Endothelial cell (in vitro differentiated cells): ENCODE measurements around the gene BTBD1. TPM values are rescaled to one million over a fixed set of nuclear protein-coding genes. Genes with fewer than 3 reads are reported as not detected.
"Not testable (repeated sequence)": the region's sequence is repeated elsewhere in the genome, so short reads cannot be mapped to it uniquely, and the experiment has no call there.

Experiments
- DNase-seq: peaks from one replicate; pipeline ENCODE4 v3.0.0; 2021; ENCODE audit warnings: low spot score
- H3K27ac Mint-ChIP-seq: one replicate; pipeline ENCODE4 v1.8.0; 2021; ENCODE audit warnings: mixed read lengths, inconsistent platforms; ENCODE audit not compliant: unreplicated experiment
- H3K27me3 Mint-ChIP-seq: one replicate; pipeline ENCODE4 v1.8.0; 2021; ENCODE audit warnings: mild to moderate bottlenecking, moderate library complexity, mixed read lengths, inconsistent platforms; ENCODE audit not compliant: unreplicated experiment
- H3K36me3 Mint-ChIP-seq: one replicate; pipeline ENCODE4 v1.8.0; 2021; ENCODE audit warnings: mild to moderate bottlenecking, low read depth, mixed read lengths, inconsistent platforms; ENCODE audit not compliant: unreplicated experiment
- H3K4me1 Mint-ChIP-seq: one replicate; pipeline ENCODE4 v1.8.0; 2021; ENCODE audit warnings: mild to moderate bottlenecking, mixed read lengths, inconsistent platforms; ENCODE audit not compliant: unreplicated experiment
- H3K4me3 Mint-ChIP-seq: one replicate; pipeline ENCODE4 v1.8.0; 2021; ENCODE audit warnings: mild to moderate bottlenecking, mixed read lengths, inconsistent platforms; ENCODE audit not compliant: unreplicated experiment
- H3K9me3 Mint-ChIP-seq: one replicate; pipeline ENCODE4 v1.8.0; 2021; ENCODE audit warnings: mixed read lengths, inconsistent platforms; ENCODE audit not compliant: unreplicated experiment
- total RNA-seq: library from RNA; stranded (reverse); fragmentation: NEBNext Ultra II Directional; extraction: Animal tissue kit (Norgen Biotek cat#: 25700); gene quantifications from one replicate; pipeline ENCODE4 v1.2.1, GENCODE V29; 2021; ENCODE audit not compliant: unreplicated experiment
- TF ChIP-seq, protein P1 (sequence below): fragments of 200-600 bp; sonication (generic); IDR thresholded peaks from one replicate; pipeline ENCODE4 v1.5.0; 2021; ENCODE audit warnings: antibody characterized with exemption; ENCODE audit not compliant: unreplicated experiment

BTBD1 gene
- total RNA-seq, 1 donor from 2014 or later, result 47.2 TPM

GRCh38 chr15:83088876-83089275 lies 21.8 kb upstream of the BTBD1 start:
- TF ChIP-seq, protein P1, sequence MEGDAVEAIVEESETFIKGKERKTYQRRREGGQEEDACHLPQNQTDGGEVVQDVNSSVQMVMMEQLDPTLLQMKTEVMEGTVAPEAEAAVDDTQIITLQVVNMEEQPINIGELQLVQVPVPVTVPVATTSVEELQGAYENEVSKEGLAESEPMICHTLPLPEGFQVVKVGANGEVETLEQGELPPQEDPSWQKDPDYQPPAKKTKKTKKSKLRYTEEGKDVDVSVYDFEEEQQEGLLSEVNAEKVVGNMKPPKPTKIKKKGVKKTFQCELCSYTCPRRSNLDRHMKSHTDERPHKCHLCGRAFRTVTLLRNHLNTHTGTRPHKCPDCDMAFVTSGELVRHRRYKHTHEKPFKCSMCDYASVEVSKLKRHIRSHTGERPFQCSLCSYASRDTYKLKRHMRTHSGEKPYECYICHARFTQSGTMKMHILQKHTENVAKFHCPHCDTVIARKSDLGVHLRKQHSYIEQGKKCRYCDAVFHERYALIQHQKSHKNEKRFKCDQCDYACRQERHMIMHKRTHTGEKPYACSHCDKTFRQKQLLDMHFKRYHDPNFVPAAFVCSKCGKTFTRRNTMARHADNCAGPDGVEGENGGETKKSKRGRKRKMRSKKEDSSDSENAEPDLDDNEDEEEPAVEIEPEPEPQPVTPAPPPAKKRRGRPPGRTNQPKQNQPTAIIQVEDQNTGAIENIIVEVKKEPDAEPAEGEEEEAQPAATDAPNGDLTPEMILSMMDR, result no peak
- H3K27ac Mint-ChIP-seq, result no peak overlapping the region

GRCh38 chr15:83087576-83087975 lies 20.5 kb upstream of the BTBD1 start:
- Mint-ChIP-seq H3K9me3 (no peaks in the 10 kb centered on the region), H3K4me1 (peaks cover 21% of the 10 kb centered on the region), H3K4me3 (no peak overlapping the region), H3K36me3 (no peaks in the 10 kb centered on the region), H3K27ac (no peak overlapping the region), H3K27me3 (peaks cover 4% of the 10 kb centered on the region)
- TF ChIP-seq, protein P1, result no peak
- no peak for DNase-seq

More at GRCh38 chr15:83088876-83089275, 21.8 kb upstream of the BTBD1 start:
- H3K4me3 Mint-ChIP-seq, result no peak overlapping the region
- peaks cover 29% of the 10 kb centered on the region for H3K4me1 Mint-ChIP-seq
- H3K36me3 Mint-ChIP-seq, result peaks cover 3% of the 10 kb centered on the region
- DNase-seq, result no peak
- peaks cover 4% of the 10 kb centered on the region for H3K27me3 Mint-ChIP-seq
- no peaks in the 10 kb centered on the region for H3K9me3 Mint-ChIP-seq

GRCh38 chr15:83085864-83086552 lies 19.0 kb upstream of the BTBD1 start:
- not testable (repeated sequence) for H3K4me3 Mint-ChIP-seq, H3K36me3 Mint-ChIP-seq, DNase-seq, H3K9me3 Mint-ChIP-seq, H3K27ac Mint-ChIP-seq, H3K27me3 Mint-ChIP-seq
- peaks cover 10% of the 10 kb centered on the region for H3K4me1 Mint-ChIP-seq

DNA sequence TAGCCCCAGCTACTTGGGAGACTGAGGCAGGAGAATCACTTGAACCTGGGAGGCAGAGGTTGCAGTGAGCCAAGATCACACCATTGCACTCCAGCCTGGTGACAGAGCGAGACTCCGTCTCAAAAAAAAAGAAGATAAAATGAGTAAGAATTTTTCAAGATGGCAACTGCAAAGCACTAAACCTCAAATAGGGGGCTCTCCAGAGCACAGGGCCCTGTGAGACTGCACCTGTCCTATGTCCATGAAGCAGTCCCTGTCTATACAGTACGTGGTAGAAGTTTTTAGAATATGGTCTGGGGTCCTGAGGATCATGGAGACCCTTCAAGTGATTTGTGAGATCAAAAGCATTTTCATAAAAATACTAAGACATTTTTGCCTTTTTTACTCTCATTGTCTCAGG lies 18.4 kb upstream of the BTBD1 start:
- H3K4me3 Mint-ChIP-seq, H3K36me3 Mint-ChIP-seq, H3K27ac Mint-ChIP-seq, H3K27me3 Mint-ChIP-seq, H3K9me3 Mint-ChIP-seq, H3K4me1 Mint-ChIP-seq, DNase-seq: not testable (repeated sequence)

- Mint-ChIP-seq H3K27ac (no peak overlapping the region), H3K9me3 (no peaks in the 10 kb centered on the region), H3K36me3 (no peaks in the 10 kb centered on the region), H3K4me3 (no peak overlapping the region), H3K27me3 (no peaks in the 10 kb centered on the region), H3K4me1 (no peaks in the 10 kb centered on the region)
- DNase-seq, result no peak
- TF ChIP-seq, protein P1, result no peak
These were observed 15.8 kb upstream of the BTBD1 start for GRCh38 chr15:83082730-83083386.
